HepG2 (cell line): ENCODE data around the gene SEMA3F.

Experiments used
- FOXP1 ChIP-seq, 2 experiments: fragments of 450-650 bp in 1 of 2; IDR thresholded peaks; 2 replicates each; pipeline ENCODE4 v1.6.1; 2017 to 2018; ENCODE audit warnings: antibody characterized with exemption in 1 of 2
- KAT7 ChIP-seq: IDR thresholded peaks from 2 replicates; pipeline ENCODE4 v1.6.1; 2018; ENCODE audit warnings: borderline replicate concordance, missing compliant biosample characterization
- PHF5A ChIP-seq: IDR thresholded peaks from one replicate; pipeline ENCODE4 v1.6.1; 2018; ENCODE audit warnings: low read depth, missing genetic modification reagents; ENCODE audit not compliant: unreplicated experiment
- TF ChIP-seq, protein P1 (sequence below): sonication (generic); formaldehyde crosslinking; IDR thresholded peaks from 2 replicates; pipeline ENCODE4 v1.5.0; 2020; ENCODE audit warnings: mild to moderate bottlenecking, missing genetic modification reagents, moderate library complexity

DNA sequence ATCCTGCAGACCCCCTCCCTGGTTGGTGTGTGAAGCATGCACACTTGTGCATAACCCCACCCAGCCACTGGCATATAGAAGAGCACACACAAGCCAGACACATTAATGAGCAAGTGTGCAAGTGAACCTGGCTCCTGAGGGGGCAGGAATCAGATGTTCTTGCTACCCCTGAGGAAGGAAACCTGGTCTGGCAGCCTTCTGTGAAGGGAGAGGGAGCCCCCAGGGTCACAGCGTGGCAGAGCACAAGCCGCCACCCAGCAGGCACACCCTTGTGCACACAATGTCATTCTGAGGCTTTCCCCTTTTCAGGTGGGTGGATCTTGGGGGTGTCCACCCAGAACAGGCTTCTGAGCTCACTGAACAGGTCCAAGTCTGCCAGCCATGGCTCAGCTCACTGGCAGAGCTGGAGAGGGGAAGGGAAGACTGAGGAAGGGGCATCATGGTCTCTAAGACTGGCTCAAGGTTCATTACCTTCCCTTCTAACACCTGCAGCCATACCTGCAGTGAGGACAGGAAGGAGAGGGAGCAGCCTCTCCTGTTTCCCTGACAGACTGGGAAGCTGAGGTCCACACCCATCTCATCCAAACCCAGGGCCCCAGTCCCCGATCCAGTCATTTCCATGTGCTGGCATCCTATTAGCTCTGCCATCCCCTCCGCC lies 31.6 kb upstream of the SEMA3F start:
- TF ChIP-seq PHF5A (CRISPR knock-in tag): no peak
- TF ChIP-seq FOXP1 (IDR thresholded peaks at IDR 0.05): no peak
- TF ChIP-seq FOXP1 (CRISPR knock-in tag; IDR thresholded peaks at IDR 0.05): no peak
- TF ChIP-seq, protein P1, sequence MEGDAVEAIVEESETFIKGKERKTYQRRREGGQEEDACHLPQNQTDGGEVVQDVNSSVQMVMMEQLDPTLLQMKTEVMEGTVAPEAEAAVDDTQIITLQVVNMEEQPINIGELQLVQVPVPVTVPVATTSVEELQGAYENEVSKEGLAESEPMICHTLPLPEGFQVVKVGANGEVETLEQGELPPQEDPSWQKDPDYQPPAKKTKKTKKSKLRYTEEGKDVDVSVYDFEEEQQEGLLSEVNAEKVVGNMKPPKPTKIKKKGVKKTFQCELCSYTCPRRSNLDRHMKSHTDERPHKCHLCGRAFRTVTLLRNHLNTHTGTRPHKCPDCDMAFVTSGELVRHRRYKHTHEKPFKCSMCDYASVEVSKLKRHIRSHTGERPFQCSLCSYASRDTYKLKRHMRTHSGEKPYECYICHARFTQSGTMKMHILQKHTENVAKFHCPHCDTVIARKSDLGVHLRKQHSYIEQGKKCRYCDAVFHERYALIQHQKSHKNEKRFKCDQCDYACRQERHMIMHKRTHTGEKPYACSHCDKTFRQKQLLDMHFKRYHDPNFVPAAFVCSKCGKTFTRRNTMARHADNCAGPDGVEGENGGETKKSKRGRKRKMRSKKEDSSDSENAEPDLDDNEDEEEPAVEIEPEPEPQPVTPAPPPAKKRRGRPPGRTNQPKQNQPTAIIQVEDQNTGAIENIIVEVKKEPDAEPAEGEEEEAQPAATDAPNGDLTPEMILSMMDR (CRISPR knock-in tag): no peak
- TF ChIP-seq KAT7 (CRISPR knock-in tag): no peak
